ENCODE measurements around the gene PNPLA7.
"Not testable (repeated sequence)": the region's sequence is repeated elsewhere in the genome, so short reads cannot be mapped to it uniquely, and the experiment has no call there.

The PNPLA7 gene

DNA sequence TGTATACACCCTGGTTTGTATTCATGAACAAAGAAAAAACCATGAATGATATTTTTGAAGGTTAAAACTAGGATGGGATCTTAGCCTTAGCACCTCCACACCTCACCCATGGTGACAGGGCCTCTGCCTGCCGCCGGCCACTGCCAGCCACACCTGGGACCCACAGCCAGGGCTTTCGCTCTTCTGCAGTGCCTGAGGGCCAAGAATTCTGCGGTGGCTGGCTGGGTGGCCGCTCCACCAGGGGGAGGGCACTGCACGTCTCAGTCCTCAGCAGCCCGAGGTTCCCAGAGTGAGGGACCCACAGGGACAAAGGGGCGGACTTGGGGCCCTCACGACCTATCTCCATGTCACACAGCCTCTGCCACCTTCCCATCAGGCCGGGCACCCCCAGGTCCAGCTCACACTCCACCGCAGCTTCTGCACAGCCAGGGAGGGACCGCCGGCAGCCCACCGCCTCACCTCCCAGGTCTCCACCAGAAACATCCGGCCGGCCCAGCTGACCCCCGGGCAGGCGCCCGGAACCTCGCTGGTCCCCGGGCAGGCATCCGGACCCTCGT lies 134.1 kb downstream of the PNPLA7 start:
- no peak overlapping the region for H3K9ac ChIP-seq (ENCODE audit: low read depth, low read length)
- H3K9me3 ChIP-seq (ENCODE audit: control insufficient read depth, insufficient read depth, low read length), result no peaks in the 10 kb centered on the region
- H3K36me3 ChIP-seq (ENCODE audit: insufficient read depth, low read length), result no peaks in the 10 kb centered on the region
- peaks cover 5% of the 10 kb centered on the region; the same call in 1 of the 2 replicates for H3K4me1 ChIP-seq (ENCODE audit: insufficient read depth, low read length)

GRCh38 chr9:137415451-137415850 lies 134.8 kb downstream of the PNPLA7 start:
- no peak overlapping the region for H3K9ac ChIP-seq (ENCODE audit: low read depth, low read length)
- no peaks in the 10 kb centered on the region for H3K9me3 ChIP-seq (ENCODE audit: control insufficient read depth, insufficient read depth, low read length)
- peaks cover 5% of the 10 kb centered on the region; the same call in 1 of the 2 replicates for H3K4me1 ChIP-seq (ENCODE audit: insufficient read depth, low read length)
- H3K36me3 ChIP-seq (ENCODE audit: insufficient read depth, low read length), result no peaks in the 10 kb centered on the region

DNA sequence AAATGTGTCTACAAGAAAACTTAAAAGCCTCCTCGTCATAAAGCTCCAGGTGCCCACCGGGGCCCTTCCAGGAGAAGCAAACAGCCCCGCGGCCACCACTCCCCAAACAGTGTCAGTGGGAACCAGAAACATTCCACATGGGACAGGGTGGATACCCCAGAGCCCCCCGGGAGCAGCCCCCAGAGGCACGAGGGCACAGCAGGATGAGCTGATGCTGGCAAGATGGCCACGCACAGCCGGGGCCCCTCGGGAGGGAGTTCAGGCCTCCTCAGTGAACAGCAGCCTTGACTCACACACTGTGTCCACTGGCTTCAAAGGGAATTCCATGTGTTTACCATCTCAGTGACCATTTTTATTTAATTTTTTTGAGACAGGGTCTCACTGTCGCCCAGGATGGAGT lies 137.8 kb downstream of the PNPLA7 start:
- Histone ChIP-seq H3K9me3 (ENCODE audit: control insufficient read depth, insufficient read depth, low read length) (no peaks in the 10 kb centered on the region), H3K36me3 (ENCODE audit: insufficient read depth, low read length) (no peaks in the 10 kb centered on the region), H3K9ac (ENCODE audit: low read depth, low read length) (no peak overlapping the region), H3K4me1 (ENCODE audit: insufficient read depth, low read length) (peaks cover 5% of the 10 kb centered on the region; the same call in 1 of the 2 replicates)

DNA sequence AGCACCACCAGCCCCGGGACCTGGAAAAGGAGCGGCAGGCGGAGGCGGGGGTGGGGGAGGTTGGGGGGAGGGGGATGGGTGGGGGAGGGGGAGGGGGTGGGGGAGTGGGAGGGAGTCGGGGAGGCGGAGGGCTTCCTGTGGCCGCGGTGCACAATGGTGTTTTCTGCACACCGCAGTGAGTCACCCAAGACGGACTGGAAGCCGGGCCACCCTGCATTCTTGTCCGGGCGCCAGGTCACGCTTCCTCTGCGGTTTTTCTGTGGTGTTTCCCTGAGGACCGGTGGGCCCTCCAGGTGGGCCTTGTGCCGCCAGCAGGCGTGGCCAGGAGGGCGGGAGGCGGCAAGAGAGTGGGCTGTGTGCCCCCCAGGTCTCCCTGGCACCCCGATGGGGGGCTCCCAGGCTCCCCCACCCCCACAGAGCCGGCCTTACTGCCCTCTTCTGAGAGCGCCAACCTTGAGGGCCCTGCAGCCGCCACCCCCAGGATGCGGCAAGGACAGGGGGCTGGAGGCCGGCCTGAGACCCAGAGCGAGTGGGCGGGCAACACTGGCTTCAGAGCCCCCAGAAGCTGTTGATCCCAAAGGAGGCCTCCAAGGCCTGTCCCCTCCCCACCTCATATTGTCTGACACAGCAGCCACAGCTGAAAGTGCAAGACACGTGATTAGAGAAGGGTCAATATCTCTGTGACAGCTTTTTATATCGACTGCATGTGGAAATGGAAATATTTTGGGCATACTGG lies 138.4 kb downstream of the PNPLA7 start:
- no peak overlapping the region for H3K9ac ChIP-seq (ENCODE audit: low read depth, low read length)

GRCh38 chr9:137411260-137411644 lies 138.9 kb downstream of the PNPLA7 start:
- peaks cover 5% of the 10 kb centered on the region; the same call in 1 of the 2 replicates for H3K4me1 ChIP-seq (ENCODE audit: insufficient read depth, low read length)
- no peaks in the 10 kb centered on the region for H3K36me3 ChIP-seq (ENCODE audit: insufficient read depth, low read length)
- no peak overlapping the region; the same call in 1 of the 2 replicates for H3K9ac ChIP-seq (ENCODE audit: low read depth, low read length)
- H3K9me3 ChIP-seq (ENCODE audit: control insufficient read depth, insufficient read depth, low read length), result no peaks in the 10 kb centered on the region

More for the DNA sequence above, 138.4 kb downstream of the PNPLA7 start:
- H3K4me1 ChIP-seq (ENCODE audit: insufficient read depth, low read length), result peaks cover 5% of the 10 kb centered on the region; the same call in 1 of the 2 replicates
- H3K36me3 ChIP-seq (ENCODE audit: insufficient read depth, low read length), result no peaks in the 10 kb centered on the region
- H3K9me3 ChIP-seq (ENCODE audit: control insufficient read depth, insufficient read depth, low read length), result no peaks in the 10 kb centered on the region

DNA sequence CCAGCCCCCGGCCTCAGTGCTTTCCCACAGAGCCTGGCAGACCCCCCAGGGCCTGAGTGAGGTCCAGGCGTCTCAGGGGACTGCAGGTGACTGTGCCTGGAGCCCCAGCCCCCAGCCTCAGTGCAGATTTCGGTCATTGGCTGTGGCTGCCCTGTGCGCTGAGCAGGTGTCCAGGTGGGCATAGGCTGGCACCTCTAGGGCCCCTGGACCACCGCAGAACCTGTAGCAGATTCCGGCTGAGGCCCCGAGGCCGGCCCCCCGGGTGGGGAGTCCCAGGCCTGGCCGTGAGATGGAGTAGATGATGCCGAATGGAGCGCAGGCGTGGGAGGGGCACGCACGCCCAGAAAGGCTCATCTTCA lies 139.3 kb downstream of the PNPLA7 start:
- Histone ChIP-seq H3K36me3 (ENCODE audit: insufficient read depth, low read length) (no peaks in the 10 kb centered on the region), H3K4me1 (ENCODE audit: insufficient read depth, low read length) (peaks cover 5% of the 10 kb centered on the region; the same call in 1 of the 2 replicates), H3K9ac (ENCODE audit: low read depth, low read length) (no peak overlapping the region), H3K9me3 (ENCODE audit: control insufficient read depth, insufficient read depth, low read length) (no peaks in the 10 kb centered on the region)

- not testable (repeated sequence) for H3K4me1 ChIP-seq (ENCODE audit: insufficient read depth, low read length); H3K36me3 ChIP-seq (ENCODE audit: insufficient read depth, low read length); H3K9ac ChIP-seq (ENCODE audit: low read depth, low read length)
These were observed 139.8 kb downstream of the PNPLA7 start for GRCh38 chr9:137410236-137410890.

More at GRCh38 chr9:137410236-137410890, 139.8 kb downstream of the PNPLA7 start:
- H3K9me3 ChIP-seq (ENCODE audit: control insufficient read depth, insufficient read depth, low read length), result not testable (repeated sequence)

Data from ES-I3 (cell line).